ENCODE results near the gene CMTM4. TPM values are rescaled to one million over a fixed set of nuclear protein-coding genes. Genes with fewer than 3 reads are reported as not detected.

CMTM4 gene
- total and polyA plus RNA-seq, 7 donors = 6.1 to 65.1 (median 12.5) TPM

DNA sequence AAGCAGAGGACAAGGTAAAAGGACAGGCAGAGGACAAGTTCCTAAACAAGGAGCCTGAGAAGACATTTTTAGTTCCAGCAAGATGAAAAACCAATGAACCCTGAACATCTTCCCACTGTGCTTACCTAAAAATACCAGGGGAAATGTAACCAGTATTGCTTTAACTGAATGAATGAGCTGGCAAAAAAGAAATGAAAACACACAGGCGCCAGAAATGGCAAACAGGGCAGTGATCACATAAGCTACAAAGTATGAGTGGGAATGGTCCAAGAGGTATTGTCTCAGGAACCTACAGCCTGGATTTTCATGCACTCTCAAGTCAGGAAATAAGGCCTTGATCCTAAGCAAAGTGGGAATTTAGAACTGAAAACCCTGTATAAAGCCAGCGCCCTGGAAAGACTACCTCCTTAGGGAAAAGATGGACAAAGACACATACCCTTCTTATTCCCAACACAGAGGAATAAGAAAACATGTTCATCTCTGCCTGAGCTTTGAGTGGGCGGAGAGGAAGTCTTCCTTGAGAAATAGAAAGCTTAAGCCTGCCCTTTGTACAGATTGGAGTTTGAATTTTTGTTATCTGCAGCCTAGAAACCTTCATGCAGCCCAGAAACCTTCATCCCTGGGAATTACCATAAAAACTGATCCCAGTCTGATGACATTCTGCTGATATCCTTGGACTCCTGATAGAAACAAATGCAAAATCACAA is 115.1 kb downstream of the CMTM4 start:
- DNase-seq = no peak
- Histone ChIP-seq H3K27me3 (peaks cover 11 to 33% (median 24%) of the 10 kb centered on the region in 3 donors), H3K9me3 (no peaks in the 10 kb centered on the region), H3K4me3 (no peak overlapping the region), H3K36me3 (no peaks in the 10 kb centered on the region), H3K4me1 (peaks cover 0 to 13% (median 12%) of the 10 kb centered on the region in 4 donors), H3K27ac (no peak overlapping the region)
- WGBS, 2 donors = 87 to 88% methylated on average over 3 of the region's 3 CpGs
- TF ChIP-seq POLR2A (IDR thresholded peaks at IDR 0.05) (no peak), POLR2AphosphoS5 (IDR thresholded peaks at IDR 0.05) (no peak), EP300 (IDR thresholded peaks at IDR 0.05) (no peak)
- TF ChIP-seq, protein P1, sequence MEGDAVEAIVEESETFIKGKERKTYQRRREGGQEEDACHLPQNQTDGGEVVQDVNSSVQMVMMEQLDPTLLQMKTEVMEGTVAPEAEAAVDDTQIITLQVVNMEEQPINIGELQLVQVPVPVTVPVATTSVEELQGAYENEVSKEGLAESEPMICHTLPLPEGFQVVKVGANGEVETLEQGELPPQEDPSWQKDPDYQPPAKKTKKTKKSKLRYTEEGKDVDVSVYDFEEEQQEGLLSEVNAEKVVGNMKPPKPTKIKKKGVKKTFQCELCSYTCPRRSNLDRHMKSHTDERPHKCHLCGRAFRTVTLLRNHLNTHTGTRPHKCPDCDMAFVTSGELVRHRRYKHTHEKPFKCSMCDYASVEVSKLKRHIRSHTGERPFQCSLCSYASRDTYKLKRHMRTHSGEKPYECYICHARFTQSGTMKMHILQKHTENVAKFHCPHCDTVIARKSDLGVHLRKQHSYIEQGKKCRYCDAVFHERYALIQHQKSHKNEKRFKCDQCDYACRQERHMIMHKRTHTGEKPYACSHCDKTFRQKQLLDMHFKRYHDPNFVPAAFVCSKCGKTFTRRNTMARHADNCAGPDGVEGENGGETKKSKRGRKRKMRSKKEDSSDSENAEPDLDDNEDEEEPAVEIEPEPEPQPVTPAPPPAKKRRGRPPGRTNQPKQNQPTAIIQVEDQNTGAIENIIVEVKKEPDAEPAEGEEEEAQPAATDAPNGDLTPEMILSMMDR (IDR thresholded peaks at IDR 0.05) = no peak
- intact Hi-C loops (cut with DNase I) = no loop called here

DNA sequence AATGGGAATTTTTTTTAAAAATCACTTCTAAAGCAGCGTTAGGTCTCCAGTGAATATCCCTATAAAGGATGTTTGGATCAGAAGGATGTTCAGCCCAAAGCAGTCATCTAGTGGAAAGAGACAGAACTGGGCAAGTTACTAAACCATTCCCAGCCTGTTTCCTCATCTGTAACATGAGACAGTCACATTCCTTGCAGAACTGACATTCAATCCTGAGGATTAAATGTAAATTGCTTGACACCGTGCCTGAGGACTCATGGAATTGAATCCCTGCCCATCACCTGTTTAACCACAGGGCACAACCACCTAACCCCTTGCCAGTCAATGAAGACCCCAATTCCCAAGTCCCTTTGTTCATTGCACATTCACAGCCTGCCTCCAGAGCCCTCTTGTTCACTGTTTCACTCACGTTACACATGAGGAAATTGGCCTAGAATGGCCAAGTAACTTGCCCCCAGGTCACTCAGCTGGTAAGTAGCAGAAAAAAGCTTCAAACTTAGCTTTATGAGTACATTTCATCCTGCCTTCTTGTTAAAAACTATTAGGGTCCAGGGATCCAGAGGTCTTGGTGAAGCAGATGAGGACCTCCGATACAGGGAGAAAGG is 115.8 kb downstream of the CMTM4 start:
- Histone ChIP-seq H3K4me3 (no peak overlapping the region), H3K4me1 (peaks cover 0 to 13% (median 12%) of the 10 kb centered on the region in 4 donors), H3K27ac (no peak overlapping the region), H3K27me3 (peaks cover 11 to 33% (median 24%) of the 10 kb centered on the region in 3 donors), H3K9me3 (no peaks in the 10 kb centered on the region), H3K36me3 (no peaks in the 10 kb centered on the region)
- TF ChIP-seq POLR2AphosphoS5 (IDR thresholded peaks at IDR 0.05) (no peak), EP300 (IDR thresholded peaks at IDR 0.05) (no peak), POLR2A (IDR thresholded peaks at IDR 0.05) (no peak)
- TF ChIP-seq, protein P1 (IDR thresholded peaks at IDR 0.05) = no peak
- intact Hi-C loops (cut with DNase I) = no loop called here
- no peak for DNase-seq
- WGBS, 2 donors = 85 to 92% methylated on average over 4 of the region's 4 CpGs

DNA sequence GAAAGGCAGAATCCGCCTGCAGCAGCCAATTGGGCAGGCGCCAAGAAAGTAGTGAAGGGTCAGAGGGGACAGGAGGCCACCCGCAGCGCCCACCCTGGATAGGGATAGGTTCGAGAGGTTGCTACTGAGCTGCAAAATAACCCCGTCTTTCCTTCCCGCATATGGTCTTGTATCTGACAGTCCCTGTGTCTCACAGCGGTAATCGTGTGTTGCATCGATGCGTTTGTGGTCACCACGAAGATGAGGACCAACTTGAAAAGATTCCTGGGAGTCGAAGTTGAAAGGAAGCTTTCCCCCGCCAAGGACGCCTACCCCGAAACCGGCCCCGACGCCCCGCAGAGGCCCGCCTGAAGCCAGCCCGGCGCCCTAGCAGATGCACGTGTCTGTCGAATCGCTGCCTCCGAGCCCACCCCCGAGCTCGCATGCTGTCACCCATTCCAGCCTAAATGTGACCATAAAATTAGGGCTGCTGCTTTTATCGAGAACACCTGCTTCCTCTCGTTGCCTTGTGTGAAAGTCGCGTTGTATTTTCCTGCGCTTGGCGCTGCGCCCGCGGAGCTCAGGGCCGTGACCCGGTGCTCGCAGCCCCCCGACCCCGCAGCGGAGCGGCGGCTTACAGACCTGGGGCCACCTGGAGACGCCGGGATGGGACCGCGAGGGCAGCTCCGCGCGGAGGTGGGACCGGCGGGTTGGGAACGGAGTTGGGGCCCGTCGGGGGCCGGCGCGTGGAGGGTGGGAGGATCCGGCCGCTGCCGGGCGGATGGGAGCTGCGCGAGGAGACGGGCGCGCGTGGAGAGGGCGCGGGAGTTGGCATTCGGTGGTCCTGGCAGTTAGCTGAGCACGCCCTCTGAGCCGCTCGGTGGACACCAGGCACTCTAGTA is 117.7 kb downstream of the CMTM4 start, which contains the start of gene CMTM2:
Gene CMTM2 (plus strand): TSS at position 813 of the 881 bp plus-strand sequence. CDS start 145 bp downstream, outside the sequence.
- H3K4me1 ChIP-seq = peaks cover 0 to 13% (median 12%) of the 10 kb centered on the region in 4 donors
- H3K36me3 ChIP-seq = no peaks in the 10 kb centered on the region
- 14 to 15% methylated on average over 77 of the region's 77 CpGs for WGBS, 2 donors
- peak within 1 kb of the TSS in 3 of 4 donors; percentile 31 to 38 (median 37) for H3K4me3 ChIP-seq
- DNase-seq = no peak
- no peak for TF ChIP-seq POLR2A (IDR thresholded peaks at IDR 0.05)
- TF ChIP-seq POLR2AphosphoS5 (IDR thresholded peaks at IDR 0.05) = no peak
- TF ChIP-seq, protein P1 (IDR thresholded peaks at IDR 0.05) = no peak
- TF ChIP-seq EP300 (IDR thresholded peaks at IDR 0.05) = no peak
- H3K9me3 ChIP-seq = no peaks in the 10 kb centered on the region
- no peak within 1 kb of the TSS for H3K27ac ChIP-seq
- intact Hi-C loops (cut with DNase I) = no loop called here
- peaks cover 11 to 33% (median 24%) of the 10 kb centered on the region in 3 donors for H3K27me3 ChIP-seq

DNA sequence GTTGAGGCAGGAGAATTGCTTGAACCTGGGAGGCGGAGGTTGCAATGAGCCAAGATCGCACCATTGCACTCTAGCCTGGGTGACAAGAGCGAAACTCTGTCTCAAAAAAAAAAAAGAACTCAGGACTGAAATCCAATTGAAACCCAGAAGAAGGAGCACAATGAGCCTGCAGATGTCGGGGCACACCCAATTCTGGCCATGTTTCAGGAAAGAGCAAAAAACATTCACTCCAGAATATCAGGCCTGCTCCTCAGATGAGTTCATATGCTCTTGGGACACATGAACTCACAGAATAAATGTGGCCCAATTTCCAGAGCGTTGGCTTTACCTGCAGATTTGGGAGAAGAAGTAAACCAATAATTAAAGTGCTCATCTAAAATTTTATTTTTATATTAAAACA is 120.2 kb downstream of the CMTM4 start:
- peaks cover 11 to 33% (median 24%) of the 10 kb centered on the region in 3 donors for H3K27me3 ChIP-seq
- H3K9me3 ChIP-seq = no peaks in the 10 kb centered on the region
- no peaks in the 10 kb centered on the region for H3K36me3 ChIP-seq
- H3K27ac ChIP-seq = no peak overlapping the region
- WGBS, 2 donors = 92 to 95% methylated on average over 5 of the region's 5 CpGs
- intact Hi-C loops (cut with DNase I) = no loop called here
- H3K4me3 ChIP-seq = no peak overlapping the region
- TF ChIP-seq POLR2A (IDR thresholded peaks at IDR 0.05) = no peak
- TF ChIP-seq, protein P1 (IDR thresholded peaks at IDR 0.05) = no peak
- no peak for TF ChIP-seq EP300 (IDR thresholded peaks at IDR 0.05)
- TF ChIP-seq POLR2AphosphoS5 (IDR thresholded peaks at IDR 0.05) = no peak
- H3K4me1 ChIP-seq = peaks cover 0 to 13% (median 12%) of the 10 kb centered on the region in 4 donors
- DNase-seq = no peak

Measured in sigmoid colon (tissue), 7 donors.